ENCODE results near the gene LRRC27.
A peak's percentile ranks its signal among the peaks of the same experiment; 100 is the strongest.

Gene LRRC27

GRCh38 chr10:132329565-132330485 is 2.2 kb upstream of the LRRC27 start:
- H3K4me3 ChIP-seq (ENCODE audit: low read length): peak overlapping the region; percentile 99
- no peak for TF ChIP-seq CTCF (conservative IDR thresholded peaks at IDR 0.05; ENCODE audit: low read length)
- DNase-seq (ENCODE audit: low read depth): peak; percentile 63

GRCh38 chr10:132330486-132330833 is 1.5 kb upstream of the LRRC27 start:
- TF ChIP-seq CTCF (conservative IDR thresholded peaks at IDR 0.05; ENCODE audit: low read length): no peak
- H3K4me3 ChIP-seq (ENCODE audit: low read length): peak overlapping the region; percentile 99
- no peak for DNase-seq (ENCODE audit: low read depth)

GRCh38 chr10:132332433-132332754 is 401 bp downstream of the LRRC27 start:
- DNase-seq (ENCODE audit: low read depth): no peak

GRCh38 chr10:132333386-132333785 is 1.4 kb downstream of the LRRC27 start:
- TF ChIP-seq CTCF (conservative IDR thresholded peaks at IDR 0.05; ENCODE audit: low read length): no peak
- no peak overlapping the region for H3K4me3 ChIP-seq (ENCODE audit: low read length)
- DNase-seq (ENCODE audit: low read depth): no peak

More at GRCh38 chr10:132332433-132332754, 401 bp downstream of the LRRC27 start:
- peak overlapping the region; percentile 92 for H3K4me3 ChIP-seq (ENCODE audit: low read length)
- TF ChIP-seq CTCF (conservative IDR thresholded peaks at IDR 0.05; ENCODE audit: low read length): no peak

- TF ChIP-seq CTCF (conservative IDR thresholded peaks at IDR 0.05; ENCODE audit: low read length): no peak
- no peak for DNase-seq (ENCODE audit: low read depth)
- H3K4me3 ChIP-seq (ENCODE audit: low read length): no peak overlapping the region
Measured at GRCh38 chr10:132334631-132335188, 2.7 kb downstream of the LRRC27 start.

- DNase-seq (ENCODE audit: low read depth): no peak
- no peak overlapping the region for H3K4me3 ChIP-seq (ENCODE audit: low read length)
- TF ChIP-seq CTCF (conservative IDR thresholded peaks at IDR 0.05; ENCODE audit: low read length): no peak
Measured at GRCh38 chr10:132335189-132336063, 3.4 kb downstream of the LRRC27 start.
